HFFc6 (cell line): ENCODE data around the gene RBMS1. TPM values are rescaled to one million over a fixed set of nuclear protein-coding genes. Genes with fewer than 3 reads are reported as not detected.

Experiments
- DNase-seq: peaks from one replicate; pipeline ENCODE4 v3.0.0-alpha.2; 2018
- H3K27ac Mint-ChIP-seq: 2 replicates; pipeline ENCODE4 v1.8.0; 2020; ENCODE audit warnings: mild to moderate bottlenecking, mixed read lengths
- H3K27me3 Mint-ChIP-seq: 2 replicates; pipeline ENCODE4 v1.8.0; 2021; ENCODE audit warnings: mild to moderate bottlenecking, moderate library complexity, mixed read lengths; ENCODE audit not compliant: insufficient read depth
- H3K36me3 Mint-ChIP-seq: 2 replicates; pipeline ENCODE4 v1.8.0; 2021; ENCODE audit warnings: low read depth, mixed read lengths
- H3K4me1 Mint-ChIP-seq: 2 replicates; pipeline ENCODE4 v1.8.0; 2020; ENCODE audit warnings: low read depth, mixed read lengths
- H3K4me3 Mint-ChIP-seq: 2 replicates; pipeline ENCODE4 v1.8.0; 2020; ENCODE audit warnings: mild to moderate bottlenecking, moderate library complexity, mixed read lengths
- H3K9me3 Mint-ChIP-seq: 2 replicates; pipeline ENCODE4 v1.8.0; 2020; ENCODE audit warnings: mild to moderate bottlenecking, mixed read lengths
- total RNA-seq, 6 experiments: library from RNA; stranded (reverse); fragmentation: NEBNext Ultra II Directional; extraction: Animal tissue kit (Norgen Biotek cat#: 25700); gene quantifications; 2 replicates in 1 of 6; 3 replicates in 5 of 6; pipeline ENCODE4 v1.2.3, GENCODE V29; 2021
- TF ChIP-seq, protein P1 (sequence below): fragments of 200-600 bp; sonication (generic); IDR thresholded peaks from 2 replicates; pipeline ENCODE4 v1.5.0; 2021; ENCODE audit warnings: antibody characterized with exemption, mild to moderate bottlenecking

Gene RBMS1
- total RNA-seq, 6 experiments from 2014 or later, result 88.7 to 111 (median 96.1) TPM

DNA sequence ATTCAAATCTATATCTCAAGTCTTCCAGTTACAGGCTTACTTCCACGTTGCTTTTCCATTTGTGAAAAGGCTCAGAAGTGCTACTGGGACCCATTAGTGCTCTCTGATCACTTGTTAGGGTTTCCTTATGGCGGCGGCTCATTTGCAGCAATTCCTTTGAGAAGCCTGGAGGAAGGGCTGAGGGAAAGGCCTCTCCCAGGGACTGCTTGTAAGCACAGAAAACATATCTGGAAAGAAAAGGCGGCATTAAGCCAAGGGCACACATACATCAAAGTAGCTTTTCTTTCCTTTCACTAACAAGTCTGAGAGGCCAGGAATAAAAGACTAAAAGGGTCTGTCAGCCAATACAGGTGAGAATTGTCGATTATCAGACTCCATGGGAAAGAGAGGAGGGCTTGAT, 254.2 kb downstream of the RBMS1 start:
- peaks cover 33% of the 10 kb centered on the region for H3K4me1 Mint-ChIP-seq

DNA sequence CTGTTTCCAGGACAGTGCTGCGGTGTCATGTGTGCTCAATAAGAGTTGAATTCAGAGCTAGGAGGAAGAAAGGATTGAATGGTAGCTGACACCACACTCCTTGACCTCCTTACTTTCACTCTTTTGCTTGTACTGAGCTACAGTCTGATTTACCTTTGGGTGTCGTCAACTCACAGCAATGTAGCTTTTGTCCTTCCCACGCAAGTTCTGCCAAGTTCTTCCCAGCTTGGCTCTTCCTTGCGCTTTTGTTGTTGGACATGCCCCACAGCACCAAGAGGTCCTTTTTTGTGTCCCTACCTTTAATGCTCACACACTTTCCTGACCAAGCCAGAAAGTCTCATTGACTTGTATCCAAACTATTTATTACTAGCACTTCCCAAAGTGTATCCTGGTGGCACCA, 255.2 kb downstream of the RBMS1 start:
- TF ChIP-seq, protein P1, sequence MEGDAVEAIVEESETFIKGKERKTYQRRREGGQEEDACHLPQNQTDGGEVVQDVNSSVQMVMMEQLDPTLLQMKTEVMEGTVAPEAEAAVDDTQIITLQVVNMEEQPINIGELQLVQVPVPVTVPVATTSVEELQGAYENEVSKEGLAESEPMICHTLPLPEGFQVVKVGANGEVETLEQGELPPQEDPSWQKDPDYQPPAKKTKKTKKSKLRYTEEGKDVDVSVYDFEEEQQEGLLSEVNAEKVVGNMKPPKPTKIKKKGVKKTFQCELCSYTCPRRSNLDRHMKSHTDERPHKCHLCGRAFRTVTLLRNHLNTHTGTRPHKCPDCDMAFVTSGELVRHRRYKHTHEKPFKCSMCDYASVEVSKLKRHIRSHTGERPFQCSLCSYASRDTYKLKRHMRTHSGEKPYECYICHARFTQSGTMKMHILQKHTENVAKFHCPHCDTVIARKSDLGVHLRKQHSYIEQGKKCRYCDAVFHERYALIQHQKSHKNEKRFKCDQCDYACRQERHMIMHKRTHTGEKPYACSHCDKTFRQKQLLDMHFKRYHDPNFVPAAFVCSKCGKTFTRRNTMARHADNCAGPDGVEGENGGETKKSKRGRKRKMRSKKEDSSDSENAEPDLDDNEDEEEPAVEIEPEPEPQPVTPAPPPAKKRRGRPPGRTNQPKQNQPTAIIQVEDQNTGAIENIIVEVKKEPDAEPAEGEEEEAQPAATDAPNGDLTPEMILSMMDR, result no peak
- Mint-ChIP-seq H3K4me3 (no peak overlapping the region), H3K4me1 (peaks cover 30% of the 10 kb centered on the region), H3K36me3 (0 out of 2 replicates have a peak, but pooled peaks cover 7% of the 10 kb centered on the region), H3K27me3 (no peaks in the 10 kb centered on the region), H3K27ac (no peak overlapping the region), H3K9me3 (no peaks in the 10 kb centered on the region)
- DNase-seq, result no peak

More for the DNA sequence above, 254.2 kb downstream of the RBMS1 start:
- Mint-ChIP-seq H3K27ac (no peak overlapping the region), H3K4me3 (no peak overlapping the region), H3K9me3 (no peaks in the 10 kb centered on the region), H3K27me3 (no peaks in the 10 kb centered on the region), H3K36me3 (no peaks in the 10 kb centered on the region)
- no peak for DNase-seq
- TF ChIP-seq, protein P1, result no peak

DNA sequence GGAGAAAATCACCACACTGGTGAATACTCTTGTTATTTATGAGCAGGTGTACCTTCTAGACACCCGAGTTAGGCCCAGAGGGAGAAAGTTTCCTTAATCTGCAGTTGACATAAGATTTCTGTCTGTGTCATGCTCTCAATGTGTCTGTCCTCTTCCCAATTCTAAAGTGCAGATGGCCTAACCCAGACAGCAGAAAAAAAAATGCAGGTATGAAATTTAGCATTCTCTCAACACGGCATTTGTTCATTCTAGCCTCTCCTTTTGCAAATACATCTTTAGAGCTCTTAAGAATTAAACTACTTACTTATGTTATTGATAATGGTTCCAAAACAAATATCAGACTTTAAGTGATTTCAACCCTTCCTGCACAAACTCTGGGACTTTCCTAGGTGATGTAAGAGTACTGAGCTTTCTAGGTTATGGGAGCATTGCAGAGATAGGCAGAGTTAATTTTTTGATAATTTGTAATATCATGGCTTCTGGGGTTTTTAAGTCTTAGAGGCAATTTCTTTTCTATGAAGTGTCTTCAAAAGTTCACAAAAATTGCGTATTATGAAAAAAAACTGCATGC, 260.6 kb downstream of the RBMS1 start:
- Mint-ChIP-seq H3K9me3 (no peaks in the 10 kb centered on the region), H3K27me3 (no peaks in the 10 kb centered on the region), H3K36me3 (0 out of 2 replicates have a peak, but pooled peaks cover 7% of the 10 kb centered on the region), H3K27ac (no peak overlapping the region), H3K4me1 (peaks cover 36% of the 10 kb centered on the region), H3K4me3 (no peak overlapping the region)
- TF ChIP-seq, protein P1, result no peak
- DNase-seq, result no peak

DNA sequence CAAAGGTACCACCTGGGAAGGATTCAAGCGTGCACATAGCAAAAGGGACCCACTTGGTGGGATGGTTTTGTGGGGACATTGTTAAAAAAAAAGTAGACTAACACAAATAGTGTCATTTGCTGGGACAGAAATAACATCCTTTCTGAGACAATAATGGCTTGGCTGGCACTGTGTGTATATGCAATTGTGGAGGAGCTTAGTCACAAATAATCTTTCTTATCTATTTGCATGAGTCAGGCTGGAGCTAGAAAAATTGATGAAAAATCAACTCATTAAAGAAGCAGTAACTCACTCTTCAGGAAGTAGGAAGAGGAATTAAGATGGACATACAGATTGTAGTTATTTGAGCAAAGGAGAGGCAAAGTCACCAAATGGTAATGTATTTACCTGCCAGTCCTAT, 264.0 kb downstream of the RBMS1 start:
- Mint-ChIP-seq H3K27ac (peak overlapping the region; percentile 86), H3K4me3 (peak overlapping the region; percentile 51), H3K27me3 (no peaks in the 10 kb centered on the region), H3K36me3 (0 out of 2 replicates have a peak, but pooled peaks cover 7% of the 10 kb centered on the region), H3K9me3 (no peaks in the 10 kb centered on the region), H3K4me1 (peaks cover 66% of the 10 kb centered on the region)
- TF ChIP-seq, protein P1, result no peak
- peak; percentile 76 for DNase-seq

DNA sequence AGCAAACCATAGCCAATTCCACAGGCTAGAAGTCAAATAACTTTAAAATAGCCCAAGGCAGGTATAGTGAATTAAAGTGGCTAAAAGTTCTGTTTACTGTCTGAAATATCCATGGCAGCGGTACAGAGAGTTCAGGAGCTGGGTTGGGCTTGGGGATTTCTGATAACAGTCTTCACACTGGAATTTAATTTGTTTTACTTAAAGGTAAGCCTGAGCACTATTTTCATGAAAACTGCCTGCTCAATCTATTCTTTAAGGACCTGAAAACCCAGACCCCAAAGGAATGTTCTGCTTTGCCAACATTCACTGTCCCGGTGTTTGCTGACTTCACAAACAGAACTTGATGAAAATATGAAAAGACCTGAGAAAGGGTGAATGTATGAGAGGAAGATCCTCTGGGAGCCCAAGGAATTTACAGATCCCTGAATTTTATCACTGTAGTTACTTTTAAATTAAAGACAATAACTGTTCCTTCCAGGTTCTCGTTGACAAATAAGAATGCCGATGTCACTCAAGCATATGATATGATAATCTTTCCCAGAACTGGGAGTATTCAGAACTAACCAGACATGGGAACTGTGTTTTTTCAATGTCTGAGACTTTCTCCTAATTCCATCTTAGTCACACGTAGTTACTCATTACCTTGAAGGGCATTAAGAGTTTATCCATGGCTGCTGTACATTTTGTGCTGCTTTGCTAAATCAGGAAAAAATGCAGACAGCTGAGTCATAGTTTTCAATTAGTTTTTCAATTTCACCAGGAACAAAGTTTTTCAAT, 265.3 kb downstream of the RBMS1 start:
- Mint-ChIP-seq H3K9me3 (no peaks in the 10 kb centered on the region), H3K27me3 (no peaks in the 10 kb centered on the region)

More for the DNA sequence above, 265.3 kb downstream of the RBMS1 start:
- Mint-ChIP-seq H3K4me3 (peak overlapping the region; percentile 68), H3K27ac (peak overlapping the region; percentile 87), H3K36me3 (no peaks in the 10 kb centered on the region), H3K4me1 (peaks cover 78% of the 10 kb centered on the region)
- TF ChIP-seq, protein P1, result no peak
- peak; percentile 82 for DNase-seq
